HG03280 (cell line): ENCODE results near the gene MDFIC2.

Source experiments
- ATAC-seq: cut with Tn5 transposase; IDR thresholded peaks from one replicate; pipeline ENCODE4 v1.9.1; 2021; ENCODE audit warnings: mild to moderate bottlenecking, moderate library complexity; ENCODE audit not compliant: unreplicated experiment

Gene MDFIC2

GRCh38 chr3:70185661-70186060 is 126.8 kb downstream of the MDFIC2 start:
- no peak for ATAC-seq

- no peak for ATAC-seq
These were observed 128.5 kb downstream of the MDFIC2 start for GRCh38 chr3:70183781-70184504.

GRCh38 chr3:70182166-70182565 is 130.3 kb downstream of the MDFIC2 start:
- no peak for ATAC-seq

GRCh38 chr3:70180664-70181063 is 131.8 kb downstream of the MDFIC2 start:
- ATAC-seq, result no peak

GRCh38 chr3:70179111-70179510 is 133.3 kb downstream of the MDFIC2 start:
- ATAC-seq, result no peak

- no peak for ATAC-seq
These were observed 134.4 kb downstream of the MDFIC2 start for GRCh38 chr3:70177881-70178645.

- no peak for ATAC-seq
These were observed 136.2 kb downstream of the MDFIC2 start for GRCh38 chr3:70176224-70176623.

- ATAC-seq, result no peak
These were observed 155.6 kb downstream of the MDFIC2 start for GRCh38 chr3:70156808-70157207.

GRCh38 chr3:70150599-70150998 is 161.8 kb downstream of the MDFIC2 start:
- no peak for ATAC-seq

GRCh38 chr3:70149714-70150400 is 162.6 kb downstream of the MDFIC2 start:
- no peak for ATAC-seq
